ENCODE measurements around the gene PODN.

DNA sequence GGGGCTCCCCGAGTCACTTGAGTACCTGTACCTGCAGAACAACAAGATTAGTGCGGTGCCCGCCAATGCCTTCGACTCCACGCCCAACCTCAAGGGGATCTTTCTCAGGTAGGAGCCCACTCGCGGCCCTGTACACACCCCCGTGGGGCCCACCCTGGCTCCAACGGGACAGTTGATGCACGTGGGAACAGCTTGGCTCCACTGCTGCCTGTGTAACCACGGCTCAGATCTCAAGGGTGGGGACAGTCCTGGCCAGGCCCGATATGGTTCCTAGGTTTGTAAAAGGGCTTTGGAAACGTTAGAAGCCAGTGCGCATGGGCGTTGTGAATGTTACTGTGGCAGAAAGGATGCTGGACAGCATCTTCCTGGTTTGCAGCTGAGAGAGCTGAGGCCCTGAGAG, 18.8 kb downstream of the PODN start:
- TF ChIP-seq, protein P1, sequence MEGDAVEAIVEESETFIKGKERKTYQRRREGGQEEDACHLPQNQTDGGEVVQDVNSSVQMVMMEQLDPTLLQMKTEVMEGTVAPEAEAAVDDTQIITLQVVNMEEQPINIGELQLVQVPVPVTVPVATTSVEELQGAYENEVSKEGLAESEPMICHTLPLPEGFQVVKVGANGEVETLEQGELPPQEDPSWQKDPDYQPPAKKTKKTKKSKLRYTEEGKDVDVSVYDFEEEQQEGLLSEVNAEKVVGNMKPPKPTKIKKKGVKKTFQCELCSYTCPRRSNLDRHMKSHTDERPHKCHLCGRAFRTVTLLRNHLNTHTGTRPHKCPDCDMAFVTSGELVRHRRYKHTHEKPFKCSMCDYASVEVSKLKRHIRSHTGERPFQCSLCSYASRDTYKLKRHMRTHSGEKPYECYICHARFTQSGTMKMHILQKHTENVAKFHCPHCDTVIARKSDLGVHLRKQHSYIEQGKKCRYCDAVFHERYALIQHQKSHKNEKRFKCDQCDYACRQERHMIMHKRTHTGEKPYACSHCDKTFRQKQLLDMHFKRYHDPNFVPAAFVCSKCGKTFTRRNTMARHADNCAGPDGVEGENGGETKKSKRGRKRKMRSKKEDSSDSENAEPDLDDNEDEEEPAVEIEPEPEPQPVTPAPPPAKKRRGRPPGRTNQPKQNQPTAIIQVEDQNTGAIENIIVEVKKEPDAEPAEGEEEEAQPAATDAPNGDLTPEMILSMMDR (IDR thresholded peaks at IDR 0.05; ENCODE audit: borderline replicate concordance, extremely low read depth, low read length, poor library complexity, severe bottlenecking) = no peak
- no peak for TF ChIP-seq EZH2 (IDR thresholded peaks at IDR 0.05; ENCODE audit: borderline replicate concordance, low read depth, low read length, severe bottlenecking)
